ENCODE data around the gene MRPL48.

DNA sequence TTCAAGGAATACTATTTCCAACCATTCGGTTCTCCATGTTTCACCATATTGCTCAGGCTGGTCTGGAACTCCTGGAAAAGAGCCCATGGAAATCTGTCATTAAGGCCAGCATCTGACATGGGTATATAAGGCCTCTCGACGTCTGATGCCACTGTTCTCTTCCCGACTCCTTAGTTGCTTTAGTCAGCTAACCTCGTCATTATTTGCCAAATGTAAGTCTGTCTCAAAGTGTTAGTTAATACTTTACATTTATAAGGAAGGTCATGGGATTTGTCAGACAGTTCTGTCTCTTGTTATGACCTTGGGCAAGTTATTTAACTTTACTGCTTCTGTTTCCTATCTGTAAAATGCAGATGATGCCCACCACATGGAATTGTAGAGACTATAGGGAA lies 1.6 kb downstream of the MRPL48 start:
- no peak for TF ChIP-seq POLR2A (IDR thresholded peaks at IDR 0.05)
- TF ChIP-seq, protein P1, sequence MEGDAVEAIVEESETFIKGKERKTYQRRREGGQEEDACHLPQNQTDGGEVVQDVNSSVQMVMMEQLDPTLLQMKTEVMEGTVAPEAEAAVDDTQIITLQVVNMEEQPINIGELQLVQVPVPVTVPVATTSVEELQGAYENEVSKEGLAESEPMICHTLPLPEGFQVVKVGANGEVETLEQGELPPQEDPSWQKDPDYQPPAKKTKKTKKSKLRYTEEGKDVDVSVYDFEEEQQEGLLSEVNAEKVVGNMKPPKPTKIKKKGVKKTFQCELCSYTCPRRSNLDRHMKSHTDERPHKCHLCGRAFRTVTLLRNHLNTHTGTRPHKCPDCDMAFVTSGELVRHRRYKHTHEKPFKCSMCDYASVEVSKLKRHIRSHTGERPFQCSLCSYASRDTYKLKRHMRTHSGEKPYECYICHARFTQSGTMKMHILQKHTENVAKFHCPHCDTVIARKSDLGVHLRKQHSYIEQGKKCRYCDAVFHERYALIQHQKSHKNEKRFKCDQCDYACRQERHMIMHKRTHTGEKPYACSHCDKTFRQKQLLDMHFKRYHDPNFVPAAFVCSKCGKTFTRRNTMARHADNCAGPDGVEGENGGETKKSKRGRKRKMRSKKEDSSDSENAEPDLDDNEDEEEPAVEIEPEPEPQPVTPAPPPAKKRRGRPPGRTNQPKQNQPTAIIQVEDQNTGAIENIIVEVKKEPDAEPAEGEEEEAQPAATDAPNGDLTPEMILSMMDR (IDR thresholded peaks at IDR 0.05), result no peak
